NOMO-1 (cell line): Measurements from ENCODE around the gene APOF.
"Not testable (repeated sequence)": the region's sequence is repeated elsewhere in the genome, so short reads cannot be mapped to it uniquely, and the experiment has no call there.

Source experiments
- DNase-seq, 2 experiments: peaks; one replicate each; lab custom pipeline; 2025; ENCODE audit not compliant: unreplicated experiment in 2 of 2; lab: John Stamatoyannopoulos, UW

Gene APOF

DNA sequence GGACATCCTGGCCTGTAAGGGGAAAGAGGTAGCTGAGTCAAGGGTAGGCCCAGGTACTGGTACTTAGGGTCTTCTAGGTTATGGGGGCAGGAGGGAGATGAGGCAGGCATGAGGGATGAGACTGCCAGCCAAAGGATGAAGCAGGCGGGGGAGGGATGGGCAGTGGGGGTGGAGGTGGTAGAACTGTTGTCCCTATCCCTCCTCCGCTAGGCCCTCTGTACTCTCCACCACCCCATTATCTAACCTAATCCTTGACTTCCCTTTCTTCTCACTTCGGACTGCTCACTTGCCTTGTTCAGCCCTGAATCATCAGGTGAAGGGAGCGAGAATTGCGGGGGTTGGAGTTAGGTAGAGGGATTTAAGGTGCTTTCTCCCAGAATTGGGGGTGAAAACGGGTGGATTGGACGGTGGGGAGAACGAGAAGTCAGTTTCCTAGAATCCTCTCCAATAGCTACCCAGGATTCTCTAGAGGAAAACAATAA, 29.4 kb downstream of the APOF start:
- peak in 1 of 2 experiments; percentile 69 for DNase-seq

DNA sequence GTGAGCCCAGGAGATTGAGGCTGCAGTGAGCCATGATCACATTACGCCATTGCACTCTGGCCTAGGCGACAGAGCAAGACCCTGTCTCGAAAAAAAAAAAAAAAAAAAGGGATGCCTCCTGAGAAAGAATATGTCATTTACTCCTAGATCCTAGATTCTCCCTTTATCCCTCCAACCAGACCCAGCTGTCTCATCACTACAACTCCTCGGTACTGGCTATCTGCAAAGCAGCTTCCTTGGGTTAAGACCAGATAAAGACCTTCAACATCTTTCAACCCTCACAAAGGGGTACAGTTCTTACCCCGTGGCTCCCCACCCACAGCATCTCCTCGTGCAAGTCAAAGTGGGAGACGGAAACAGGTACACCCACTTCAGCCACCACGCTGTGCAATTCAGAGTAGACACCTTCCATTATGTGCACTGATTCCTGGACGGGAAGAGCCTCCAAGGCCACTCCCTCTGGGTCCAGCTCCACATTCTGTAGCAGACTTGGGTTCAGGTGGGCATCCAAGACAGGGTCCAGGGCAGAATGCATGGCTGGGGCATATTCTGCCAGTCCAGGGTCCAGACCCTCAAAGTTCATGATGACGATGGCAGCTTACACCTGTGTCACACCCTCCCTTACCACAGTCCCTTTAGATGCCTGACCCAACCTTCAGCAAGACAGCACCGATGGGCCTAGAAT, 30.0 kb downstream of the APOF start:
- DNase-seq = no peak

DNA sequence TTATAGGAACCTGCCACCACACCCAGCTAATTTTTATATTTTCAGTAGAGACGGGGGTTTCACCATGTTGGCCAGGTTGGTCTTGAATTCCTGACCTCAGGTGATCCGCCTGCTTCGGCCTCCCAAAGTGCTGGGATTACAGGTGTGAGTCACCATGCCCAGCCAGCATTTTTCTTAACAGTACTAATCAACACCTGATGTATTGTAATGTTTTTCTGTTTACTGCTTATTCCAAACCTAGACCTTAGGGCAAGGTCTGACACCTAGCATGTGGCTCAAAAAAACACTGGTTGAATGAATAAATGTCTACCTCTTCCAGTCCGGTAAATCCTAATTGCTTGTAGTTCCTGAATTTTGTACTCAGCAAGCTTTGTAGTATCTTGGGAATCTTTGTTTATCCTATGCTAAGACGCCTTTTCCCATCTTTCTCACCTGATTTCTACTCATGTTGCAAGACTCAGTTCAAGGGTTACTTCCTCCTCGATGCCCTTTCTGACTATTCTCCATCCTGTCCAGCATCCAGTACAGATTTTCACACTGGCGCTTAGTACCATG, 31.6 kb downstream of the APOF start:
- no peak for DNase-seq

DNA sequence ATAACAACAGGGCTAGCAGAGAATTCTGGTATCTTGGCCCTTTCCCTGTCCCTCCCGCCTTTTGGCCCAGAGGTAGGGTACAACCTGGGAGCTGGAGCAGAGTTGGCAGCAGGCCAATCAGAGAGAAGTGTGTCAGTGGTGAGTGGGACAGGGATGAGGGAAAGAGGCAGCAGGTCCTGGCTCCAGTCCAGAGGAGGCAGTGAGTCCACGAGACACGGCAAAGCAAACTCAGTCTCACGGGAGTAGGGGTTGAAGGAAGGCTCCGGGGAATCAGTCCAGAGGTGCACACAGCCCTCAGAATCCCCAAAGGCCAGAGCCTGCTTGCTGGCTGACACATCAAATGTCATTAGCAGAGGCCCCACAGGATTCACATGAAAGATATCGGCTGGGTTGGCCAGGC, 36.1 kb downstream of the APOF start:
- no peak for DNase-seq

DNA sequence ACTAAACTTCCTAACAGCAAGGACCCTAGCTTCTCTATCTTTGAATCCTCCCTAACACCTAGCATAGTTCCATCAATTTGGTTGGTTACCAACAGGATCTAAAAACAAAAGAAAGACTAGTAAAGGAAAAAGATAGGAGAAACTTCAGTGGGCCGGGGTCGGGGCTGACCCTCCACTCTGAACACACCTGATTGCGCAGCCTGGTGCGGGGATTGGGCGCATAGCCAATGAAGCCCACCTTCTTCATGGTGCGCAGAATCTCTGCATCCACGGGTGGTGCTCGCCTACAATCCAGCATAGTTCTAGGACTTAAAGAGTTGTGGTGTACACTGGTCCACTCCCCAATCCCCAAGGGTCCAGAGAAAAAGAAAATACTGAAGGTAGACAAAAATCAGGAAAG, 36.5 kb downstream of the APOF start:
- DNase-seq = no peak

DNA sequence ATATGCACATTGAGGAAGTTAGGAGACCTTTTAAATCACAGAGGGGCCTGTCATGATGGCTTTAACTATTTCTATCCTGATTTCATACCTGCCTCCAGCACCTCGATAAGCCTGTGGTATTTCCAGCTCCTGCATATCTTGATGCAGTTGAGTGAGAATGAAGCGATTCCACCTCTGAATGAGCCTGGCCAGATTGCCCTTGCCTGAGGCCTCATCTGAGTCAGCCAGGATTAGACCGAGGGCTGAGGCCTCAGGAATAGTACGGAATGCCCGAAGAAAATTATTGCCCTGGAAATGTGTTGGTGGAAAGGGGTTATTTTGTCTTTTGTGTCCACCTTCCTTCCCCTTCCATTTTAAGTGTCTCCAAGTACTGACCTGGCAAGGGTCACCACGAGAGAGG, 38.5 kb downstream of the APOF start:
- no peak for DNase-seq

DNA sequence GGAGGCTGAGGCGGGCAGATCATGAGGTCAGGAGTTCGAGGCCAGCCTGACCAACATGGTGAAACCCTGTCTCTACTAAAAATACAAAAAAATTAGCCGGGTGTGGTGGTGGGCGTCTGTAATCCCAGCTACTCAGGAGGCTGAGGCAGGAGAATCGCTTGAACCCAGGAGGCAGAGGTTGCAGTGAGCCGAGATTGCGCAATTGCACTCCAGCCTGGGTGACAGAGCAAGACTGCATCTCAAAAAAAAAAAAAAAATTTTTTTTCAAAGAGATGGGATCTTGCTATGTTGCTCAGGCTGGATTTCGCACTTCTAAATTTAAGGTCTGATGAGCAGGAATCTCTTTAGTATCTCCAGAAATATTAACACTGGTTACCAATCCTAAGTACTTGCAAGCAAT, 41.0 kb downstream of the APOF start:
- DNase-seq = not testable (repeated sequence)

DNA sequence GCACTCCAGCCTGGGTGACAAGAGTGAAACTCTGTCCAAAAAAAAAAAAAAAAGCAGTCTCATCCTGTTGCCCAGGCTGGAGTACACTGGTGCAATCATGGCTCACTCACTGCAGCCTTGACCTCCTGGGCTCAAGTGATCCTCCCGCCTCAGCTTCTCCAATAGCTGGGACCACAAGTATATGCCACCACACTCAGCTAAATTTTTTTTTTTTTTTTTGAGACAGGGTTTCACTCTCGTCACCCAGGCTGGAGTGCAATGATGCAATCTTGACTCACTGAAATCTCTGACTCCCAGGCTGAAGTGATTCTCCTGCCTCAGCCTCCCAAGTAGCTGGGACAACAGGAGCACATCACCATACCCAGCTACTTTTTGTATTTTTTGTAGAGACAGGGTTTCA, 41.6 kb downstream of the APOF start:
- no peak for DNase-seq

DNA sequence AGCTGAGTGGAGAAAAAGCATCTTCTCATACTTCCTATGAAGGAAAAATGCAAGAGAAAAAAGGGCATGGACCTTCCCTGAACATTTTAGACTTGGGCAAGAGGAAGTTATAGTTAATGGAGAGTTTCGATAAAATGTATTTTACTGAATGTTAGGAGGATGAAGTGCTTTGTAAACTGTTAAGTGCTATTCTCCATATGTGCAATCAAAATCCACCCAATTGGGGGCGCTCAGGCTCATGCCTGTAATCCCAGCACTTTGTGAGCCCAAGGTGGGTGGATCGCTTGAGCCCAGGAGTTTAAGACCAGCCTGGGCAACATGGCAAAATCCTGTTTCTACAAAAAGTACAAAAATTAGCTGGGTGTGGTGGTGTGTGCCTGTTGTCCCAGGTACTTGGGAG, 45.0 kb downstream of the APOF start:
- no peak for DNase-seq

DNA sequence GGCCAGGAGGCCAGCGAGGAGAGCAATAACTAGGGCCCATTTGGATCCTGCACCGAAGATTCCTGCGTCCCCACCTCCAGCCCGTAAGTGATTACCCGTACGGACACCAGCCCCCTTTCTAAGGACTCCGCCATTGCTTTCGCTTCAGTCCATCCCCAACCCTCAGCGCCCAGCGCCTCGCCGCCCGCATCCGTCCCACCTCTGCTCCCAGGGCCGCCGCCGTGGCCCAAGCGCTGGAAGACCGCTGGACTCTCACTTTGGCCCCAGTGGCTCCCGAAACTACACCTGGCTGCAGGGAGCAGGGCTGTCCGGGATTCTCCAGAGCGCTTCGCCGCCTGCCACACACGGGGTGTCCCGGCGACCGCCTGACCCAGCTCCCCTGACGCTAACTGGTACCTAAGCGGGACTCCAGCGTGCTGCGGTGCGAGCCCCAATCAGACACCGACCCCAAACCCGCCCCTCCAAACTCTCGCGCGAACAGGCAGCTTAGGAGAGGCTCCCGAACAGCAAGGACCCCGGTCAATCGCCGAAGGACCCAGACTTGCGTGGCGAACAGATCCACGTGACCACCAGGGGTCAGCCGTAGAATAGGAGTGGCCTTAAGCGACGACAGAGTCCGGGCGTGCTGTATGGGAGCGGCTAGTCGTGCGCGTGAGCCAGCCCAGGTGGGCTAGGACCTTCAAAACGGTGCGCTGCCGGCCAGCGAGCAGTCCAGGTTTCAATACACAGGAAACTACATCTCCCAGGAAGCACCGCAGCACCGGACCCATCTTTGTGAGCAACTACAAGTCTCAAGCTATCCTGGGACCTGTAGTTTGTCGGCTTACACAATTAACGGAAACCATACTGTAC, 46.8 kb downstream of the APOF start, which contains the start of gene CNPY2:
CNPY2 (minus strand) TSS at position 367 of the 852 bp plus-strand sequence. CDS start 771 bp downstream, outside the sequence.
- peak; percentile 91 to 97 for DNase-seq

DNA sequence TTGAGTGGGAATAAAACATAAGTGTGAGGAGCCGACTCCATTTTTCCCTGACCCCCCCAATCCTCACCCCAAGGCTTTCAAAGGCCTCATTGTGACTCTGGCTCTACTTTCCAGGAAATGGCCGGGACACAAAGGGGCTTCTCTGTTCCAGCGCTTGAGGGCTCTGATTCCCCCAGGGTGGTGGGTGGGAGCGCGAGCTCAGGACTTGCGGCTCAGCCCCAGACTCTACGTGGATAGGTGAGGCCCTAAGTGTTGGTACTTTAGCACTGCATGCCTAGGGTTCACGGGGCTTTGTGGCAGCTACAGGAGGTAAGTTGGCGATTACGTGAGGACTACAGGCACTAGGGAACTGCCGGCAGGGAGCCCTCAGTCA, 47.4 kb downstream of the APOF start:
- DNase-seq = peak in 1 of 2 experiments; percentile 16

DNA sequence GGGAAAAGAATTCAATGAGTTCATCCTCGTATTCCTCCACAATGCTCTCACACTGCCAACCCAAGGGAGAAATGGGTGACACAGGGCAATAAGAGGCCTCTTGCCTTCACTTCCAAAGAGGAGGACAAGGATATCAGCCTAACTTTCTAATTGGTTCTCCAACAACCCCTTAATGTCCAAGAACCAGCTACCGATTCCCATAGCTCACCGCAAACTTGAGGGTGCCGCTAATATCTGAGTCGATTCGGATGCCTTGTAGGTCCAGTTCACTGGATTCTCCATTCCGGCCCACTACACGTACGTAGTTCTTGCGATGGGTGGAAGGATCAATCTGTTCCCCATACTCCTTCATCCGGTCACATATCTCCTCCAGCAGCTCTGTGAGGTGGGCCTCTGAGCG, 51.7 kb downstream of the APOF start:
- DNase-seq = no peak
